Activated gamma-delta T cell treated with anti-CD3 and anti-CD28 coated beads, Interleukin-2, amount 50 U/mL, for 16 hours (primary cell): ENCODE measurements around the gene MACC1.
"Not testable (repeated sequence)": the region's sequence is repeated elsewhere in the genome, so short reads cannot be mapped to it uniquely, and the experiment has no call there.

Source experiments
- DNase-seq: peaks from one replicate; pipeline ENCODE4 v3.0.0-alpha.2; 2020; ENCODE audit warnings: low read depth

The MACC1 gene

DNA sequence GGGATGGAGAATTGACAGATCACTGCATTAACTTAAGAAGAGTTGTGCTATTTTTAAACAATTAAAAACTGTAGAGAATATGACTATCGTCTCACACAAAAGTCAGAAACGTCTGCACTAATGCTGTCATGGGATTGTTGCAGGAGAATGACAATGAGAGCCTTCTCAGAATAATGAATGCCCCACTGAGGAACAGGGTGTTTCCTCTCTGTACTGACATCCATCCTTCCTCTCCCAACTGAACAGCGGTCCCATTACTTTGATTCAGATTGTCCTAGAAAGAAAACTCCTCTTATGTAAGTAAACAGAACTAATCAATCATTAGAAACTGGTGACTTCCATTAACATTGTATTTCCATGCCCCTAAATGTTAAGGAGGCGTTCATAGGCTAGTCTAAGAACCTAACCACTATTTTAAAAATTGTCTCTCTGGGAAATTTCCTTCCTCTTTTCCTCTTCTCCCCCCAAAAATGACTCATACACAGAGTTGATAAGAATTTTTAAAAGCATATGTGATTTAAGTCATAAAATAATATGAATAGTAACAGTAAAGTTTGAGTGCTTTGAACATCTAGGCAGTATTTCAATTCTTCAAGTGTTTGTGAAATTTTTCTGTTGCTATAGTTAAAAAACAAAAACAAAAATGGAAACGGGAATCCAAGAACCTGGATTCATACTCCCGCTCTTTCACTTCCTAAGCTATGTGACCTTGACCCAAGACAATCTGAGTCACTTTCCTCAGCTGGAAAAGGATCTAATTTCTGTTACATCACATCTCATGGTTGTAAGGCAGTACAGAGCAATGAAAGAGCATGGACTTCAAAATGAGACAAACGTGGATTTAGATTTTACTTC is 12.7 kb upstream of the MACC1 start:
- DNase-seq, result no peak

DNA sequence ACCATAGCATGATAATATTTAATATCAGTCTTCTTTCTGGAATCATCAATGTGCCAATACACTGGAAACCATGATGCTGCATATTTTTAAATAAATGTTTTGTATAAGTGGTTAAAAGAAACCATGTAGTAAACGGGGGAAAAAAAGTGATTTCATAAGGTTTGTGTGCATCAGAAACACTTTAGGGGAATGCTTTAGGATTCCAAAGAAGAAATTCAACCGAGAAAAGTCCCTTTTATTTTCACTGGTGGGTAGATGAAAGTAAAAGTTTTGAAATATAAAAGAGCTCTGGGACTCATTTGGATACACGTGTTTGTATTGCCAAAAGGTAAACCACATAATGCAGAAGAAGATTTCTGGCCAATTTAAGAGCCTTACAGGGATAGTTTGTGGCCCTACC is 11.9 kb upstream of the MACC1 start:
- DNase-seq, result no peak

DNA sequence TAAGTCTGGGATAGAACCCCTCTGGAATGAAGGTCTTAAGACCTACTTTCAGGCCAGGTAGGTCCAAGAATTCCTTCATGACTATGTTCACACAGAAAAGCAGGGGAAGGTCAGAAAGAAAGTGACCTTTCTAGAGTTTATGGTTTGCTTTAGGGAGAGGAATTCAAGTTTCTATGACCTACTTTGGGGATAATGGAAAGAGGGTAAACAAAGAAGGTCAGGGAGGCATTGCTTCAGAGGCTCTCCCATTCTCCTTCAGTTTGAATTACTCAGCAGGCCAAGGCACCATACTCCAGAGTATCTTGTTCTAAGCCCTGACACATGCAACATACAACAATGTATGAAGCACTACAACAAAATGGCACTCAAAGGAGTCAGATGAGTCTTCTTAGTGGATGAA is 11.5 kb upstream of the MACC1 start:
- DNase-seq, result no peak

DNA sequence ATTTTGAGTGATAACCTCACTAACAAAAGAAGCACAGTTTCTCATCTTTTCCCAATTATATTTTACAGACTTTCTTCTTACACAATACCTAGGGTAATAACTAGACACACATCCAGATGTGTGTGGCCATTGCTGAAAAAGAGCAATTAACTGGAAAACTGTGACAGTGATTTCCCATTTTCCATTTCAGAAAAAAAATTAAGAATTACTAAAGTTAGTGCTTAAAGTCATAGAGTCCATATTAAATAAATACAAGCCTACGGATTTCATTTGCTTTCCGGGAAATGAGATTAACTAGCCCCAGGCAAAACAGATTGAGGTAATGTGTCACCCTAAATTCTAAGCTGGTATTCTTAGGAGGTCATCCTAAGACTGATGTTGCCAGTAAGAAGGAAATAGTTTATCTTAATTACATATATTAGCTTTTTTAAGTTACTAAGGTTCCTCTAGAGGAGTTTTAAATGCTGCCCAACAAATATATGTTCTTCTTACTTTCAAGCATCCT is 10.2 kb upstream of the MACC1 start:
- no peak for DNase-seq

DNA sequence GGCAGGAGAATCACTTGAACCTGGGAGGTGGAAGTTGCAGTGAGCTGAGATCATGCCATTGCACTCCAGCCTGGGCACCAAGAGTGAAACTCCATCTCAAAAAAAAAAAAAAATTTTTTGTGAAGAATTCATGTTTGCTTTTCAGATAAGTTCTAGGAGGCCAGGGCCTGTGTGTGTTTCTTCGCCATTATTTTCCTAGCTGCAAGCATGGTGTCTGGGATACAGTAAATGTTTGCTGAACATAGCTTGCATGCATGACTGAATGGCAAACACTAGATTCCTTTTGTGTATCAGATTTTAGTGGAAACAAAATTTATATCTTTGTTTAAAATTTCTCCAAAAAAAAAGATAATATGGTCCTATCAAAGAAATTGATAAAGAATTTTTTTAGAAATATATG is 9.7 kb upstream of the MACC1 start:
- DNase-seq, result no peak

DNA sequence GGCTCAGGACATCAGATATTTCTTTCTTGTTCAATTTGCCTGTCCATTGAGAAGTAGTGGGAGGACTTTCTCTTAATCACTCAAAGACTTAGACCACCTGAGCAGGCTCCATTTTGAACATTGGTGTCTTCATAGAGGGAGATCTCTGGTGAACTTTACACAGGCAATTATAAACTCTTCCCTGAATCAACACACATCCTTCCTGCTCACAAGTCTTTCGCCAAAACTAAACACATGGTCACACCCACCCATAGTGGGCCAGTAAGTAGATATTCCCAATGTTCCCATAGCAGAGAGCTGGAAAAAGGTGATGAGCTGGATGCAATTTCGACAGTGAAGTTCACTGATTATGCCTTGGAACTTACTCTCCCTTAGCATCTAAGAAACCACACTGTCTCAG is 8.2 kb upstream of the MACC1 start:
- DNase-seq, result no peak

DNA sequence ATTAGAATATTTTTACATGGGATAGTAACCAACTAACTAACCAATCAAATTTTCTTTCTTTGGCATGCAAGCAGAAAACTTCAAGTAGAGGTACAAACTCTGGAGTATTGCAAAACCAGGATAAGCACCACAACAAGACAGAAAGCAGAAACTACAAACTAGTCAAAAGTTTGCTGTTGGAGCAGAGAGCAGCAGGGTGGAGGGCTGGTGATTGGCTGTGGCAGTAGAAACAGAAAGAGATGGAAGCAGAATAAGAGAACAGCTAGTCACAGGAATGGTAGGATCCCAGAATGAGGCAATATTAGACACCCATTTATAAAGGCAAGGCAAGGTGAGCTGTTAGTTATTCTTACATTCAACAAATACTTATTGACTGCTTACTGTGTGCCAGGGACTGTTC is 6.8 kb upstream of the MACC1 start:
- DNase-seq, result no peak

DNA sequence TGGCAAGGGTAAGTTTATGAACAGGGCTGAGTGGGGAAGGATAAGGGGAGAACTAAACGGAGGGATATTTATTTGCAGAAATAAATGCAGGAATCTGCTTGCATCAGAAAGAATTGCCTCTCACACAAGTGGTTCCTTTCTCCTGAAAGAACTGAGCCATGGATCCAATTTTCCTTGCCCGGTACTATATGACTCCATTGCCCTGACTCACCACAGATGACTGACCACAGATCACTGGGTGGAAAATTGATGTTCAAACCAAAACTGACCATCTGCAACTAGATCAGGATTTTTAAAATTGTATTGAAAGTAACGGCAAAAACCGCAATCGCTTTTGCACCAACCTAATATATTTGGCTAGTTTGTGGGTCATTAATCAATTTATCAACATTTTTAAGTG is 6.2 kb upstream of the MACC1 start:
- no peak for DNase-seq

DNA sequence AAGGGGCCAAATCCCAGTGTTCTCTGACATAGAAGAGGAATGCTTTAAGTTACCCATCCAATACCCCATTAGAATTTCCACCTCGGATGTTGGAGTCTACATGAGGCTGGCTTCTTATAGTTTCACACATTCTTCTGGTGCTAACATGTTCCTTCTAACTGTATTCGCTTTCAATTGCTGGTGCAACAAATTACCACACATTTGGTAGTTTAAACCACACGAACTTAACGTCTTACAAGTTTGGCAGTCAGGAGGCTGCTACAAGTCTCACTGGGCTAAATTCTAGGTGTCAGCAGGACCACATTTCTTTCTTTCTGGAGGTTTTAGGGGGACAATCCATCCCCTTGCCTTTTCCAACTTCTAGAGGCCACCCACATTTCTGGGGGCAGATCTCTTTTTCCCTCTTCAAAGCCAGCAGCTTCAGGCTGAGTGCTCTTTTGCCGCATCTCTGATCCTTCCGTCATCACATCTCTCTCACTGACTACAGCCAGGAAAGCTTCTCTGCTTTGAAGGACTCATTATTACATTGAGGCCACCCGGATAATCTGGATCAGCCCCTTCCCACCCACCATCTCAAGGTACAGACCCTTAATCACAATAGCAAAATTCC is 5.1 kb upstream of the MACC1 start:
- no peak for DNase-seq

DNA sequence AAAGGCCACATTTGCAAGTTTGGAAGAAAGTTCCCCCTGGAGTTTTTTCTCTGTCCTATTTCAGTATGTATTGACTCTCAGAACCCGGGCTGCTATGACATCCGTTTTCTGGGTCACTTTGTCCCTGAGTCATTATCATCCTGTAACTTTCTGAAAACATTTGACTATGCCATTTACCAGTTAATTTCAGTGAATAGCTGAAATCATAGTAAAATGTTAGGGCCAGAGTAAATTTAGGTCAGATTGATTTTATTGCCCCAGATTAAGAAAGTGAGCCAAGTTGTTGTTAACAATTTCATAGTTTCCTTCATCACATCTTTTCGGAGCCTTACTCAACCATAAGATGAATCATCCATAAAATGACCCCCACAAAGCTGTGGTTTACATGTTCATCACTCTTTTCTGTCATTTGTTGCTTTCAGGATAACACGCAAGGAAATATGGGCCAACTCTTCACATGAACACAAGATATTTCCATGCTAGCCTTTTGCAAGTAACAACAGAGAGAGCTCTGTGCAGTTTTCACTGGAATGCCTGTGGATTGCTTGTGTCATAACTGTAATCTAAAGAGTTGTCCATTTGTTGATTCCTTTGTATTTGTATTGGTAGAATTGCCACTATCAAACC is 3.9 kb upstream of the MACC1 start:
- DNase-seq, result no peak

DNA sequence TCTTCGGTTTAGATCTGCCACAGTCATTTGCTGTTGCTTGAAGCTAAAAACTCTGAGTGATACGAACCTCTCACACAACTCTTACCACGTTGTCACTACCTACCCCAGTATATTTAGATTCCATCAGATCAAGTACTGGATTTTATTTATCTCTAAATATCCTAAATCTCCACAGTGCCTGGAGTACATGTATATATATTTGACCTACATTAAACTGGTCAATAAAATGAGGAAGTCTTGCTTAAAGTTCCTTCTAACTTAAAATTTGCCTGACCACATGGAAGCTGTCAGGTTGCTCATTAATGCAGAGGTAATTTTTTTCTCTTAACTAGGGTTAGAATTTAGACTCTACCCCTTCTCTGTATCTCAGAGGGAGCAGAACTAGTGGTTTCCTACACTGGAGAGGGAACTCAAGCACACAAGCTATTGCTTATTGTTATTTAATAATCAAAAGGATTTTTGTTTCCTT is 3.1 kb upstream of the MACC1 start:
- no peak for DNase-seq

DNA sequence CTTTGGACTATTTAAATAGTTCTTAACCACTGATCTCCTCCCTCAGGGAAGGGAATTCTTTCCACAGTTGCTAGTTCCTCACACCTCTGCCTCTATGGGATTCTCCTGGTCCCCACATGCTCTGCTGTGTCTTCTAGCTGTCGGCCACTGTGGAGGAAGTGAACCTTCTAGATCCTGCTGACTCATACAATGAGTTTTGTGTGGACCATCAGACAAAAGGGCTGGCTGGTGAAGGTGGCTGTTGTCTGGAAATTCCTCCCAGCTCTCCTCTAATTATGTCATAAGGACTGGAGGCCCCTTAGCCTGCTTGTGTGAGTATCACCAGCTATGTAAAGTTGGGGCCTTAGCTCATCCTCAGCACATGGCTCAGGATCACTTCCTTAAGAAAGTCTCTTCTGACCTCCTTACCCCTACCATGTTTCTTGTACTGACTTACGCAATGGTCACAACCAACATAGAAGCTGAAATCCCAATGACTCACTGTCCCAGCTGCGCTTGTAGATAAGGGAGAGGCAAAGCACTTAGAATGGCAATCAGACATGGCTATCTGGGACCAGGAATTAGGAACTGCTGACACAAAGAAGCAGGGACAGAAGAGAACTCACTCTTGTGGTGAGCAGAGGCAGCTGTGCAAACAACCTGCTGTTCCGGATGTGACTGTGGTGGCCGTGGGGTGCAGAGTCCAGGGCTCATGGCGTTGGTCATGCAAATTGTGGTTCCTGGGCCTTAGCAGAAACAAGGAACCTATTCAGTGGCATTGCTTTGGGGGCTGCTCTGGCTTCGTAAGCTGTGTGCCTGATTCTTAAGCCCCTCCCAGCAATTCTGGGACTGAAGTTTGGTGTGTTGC is 2.5 kb upstream of the MACC1 start:
- no peak for DNase-seq

DNA sequence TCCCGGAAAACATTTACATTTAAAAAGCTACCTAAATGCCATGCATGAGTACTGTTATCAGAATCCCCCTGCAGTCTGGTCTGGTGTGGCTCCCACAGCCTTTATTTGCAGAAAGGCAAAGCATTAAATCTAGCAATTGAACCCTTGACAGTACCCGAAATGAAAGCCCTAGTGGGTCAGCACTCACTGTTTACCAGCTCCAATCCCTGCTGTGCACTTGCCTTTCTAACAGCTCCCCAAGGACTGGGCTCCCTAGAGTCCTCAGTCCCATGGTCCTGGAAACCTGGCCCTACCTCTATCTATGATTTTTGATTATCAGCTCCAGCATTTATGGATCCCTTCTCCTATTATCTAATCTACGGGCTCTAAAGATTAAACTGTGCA is 1.9 kb upstream of the MACC1 start:
- DNase-seq, result no peak

DNA sequence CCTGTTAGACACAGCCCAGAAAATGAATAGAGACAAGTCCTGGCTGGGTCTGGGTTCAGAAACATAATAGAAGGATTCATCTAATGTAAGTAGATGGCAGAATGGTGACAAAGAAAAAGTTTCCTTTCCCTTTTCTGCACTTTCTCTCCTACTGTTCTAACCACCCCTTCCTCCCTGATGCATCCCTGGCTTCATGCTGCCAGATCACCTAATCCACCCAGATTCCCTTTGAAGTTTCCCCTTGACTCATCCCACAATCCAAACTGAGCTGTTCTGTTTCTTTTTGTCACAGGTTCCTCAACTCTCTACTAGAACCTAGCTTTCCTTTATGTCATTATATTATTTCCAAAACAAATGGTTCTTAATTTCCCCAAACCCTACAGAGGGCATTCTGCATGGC is 1.1 kb upstream of the MACC1 start:
- DNase-seq, result no peak

DNA sequence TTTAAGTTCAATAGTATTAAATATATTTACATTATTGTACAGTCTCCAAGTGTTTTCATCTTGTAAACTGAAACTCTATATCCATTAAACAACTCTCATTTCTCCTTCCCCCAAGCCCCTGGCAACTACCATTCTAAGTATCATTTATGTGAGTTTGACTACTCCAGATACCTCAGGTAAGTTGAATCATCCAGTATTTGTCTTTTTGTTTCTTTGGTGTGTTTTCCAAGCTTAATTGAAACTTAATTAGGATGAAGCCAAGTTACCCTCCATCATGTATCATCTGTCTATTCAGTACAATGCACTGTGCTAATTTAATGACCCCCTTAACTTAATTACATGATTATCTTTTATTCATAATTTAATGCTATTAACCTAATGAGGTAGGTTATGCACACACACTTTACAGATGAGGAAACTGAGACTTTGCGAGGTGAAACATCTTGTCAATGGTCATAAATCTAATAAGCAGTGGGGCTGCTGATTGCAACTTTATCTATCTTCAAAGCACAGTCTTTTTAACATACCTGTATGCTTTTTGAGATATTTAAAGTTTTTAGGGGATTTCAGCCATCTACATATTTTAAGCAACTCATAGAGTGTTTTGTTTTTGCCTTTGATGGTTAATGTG is 663 bp downstream of the MACC1 start:
- DNase-seq, result no peak

DNA sequence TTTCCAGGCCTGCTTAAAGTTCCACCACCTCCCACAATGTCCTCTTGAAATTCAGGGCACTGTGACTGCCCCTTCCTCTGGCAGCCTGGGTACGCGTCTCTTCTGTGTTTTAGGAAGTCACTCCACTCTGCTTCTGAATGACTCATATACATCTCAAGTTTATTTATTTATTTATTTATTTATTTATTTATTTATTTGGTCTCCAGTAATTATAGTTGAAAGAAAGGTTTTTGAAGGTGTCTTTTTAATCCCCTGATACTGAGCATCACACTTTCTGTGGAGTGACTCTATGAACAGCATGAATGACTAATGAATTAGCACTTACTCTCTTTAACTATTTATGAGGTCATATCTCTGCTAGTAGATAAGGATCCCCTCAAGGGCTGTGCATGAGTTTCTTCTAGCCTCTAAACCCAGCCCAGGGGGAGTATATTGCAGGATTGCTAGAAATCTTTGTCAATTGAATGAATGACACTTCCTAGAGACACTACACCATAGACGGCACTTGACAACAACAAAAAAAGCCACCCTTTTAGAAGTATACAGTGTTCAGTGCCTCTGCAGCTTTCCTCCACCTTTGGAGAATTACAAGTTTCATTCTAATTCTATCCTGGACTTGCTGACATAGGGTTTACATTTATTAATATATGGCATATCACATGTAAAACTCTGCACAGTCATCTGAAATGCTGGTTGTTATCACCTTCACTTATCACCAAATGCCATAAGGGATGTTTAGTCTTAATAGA is 2.1 kb downstream of the MACC1 start:
- no peak for DNase-seq

DNA sequence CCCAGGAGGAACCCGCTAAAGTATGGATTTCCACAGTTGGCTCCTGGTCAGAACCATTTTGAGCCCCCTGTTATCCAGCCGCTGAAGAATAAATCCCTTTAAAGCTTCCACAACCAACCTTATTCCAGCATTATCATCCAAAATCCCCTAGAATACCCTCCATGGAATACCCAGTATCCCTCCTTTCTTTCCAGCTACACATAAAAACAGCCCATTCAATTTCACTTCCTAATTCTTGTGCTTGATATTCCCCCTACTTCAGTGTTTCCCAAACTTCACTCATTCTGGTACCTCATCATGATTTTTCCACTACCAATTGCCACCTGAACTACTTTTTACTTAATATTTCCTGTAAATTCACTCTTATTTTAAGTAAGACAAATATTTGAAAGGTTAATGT is 3.1 kb downstream of the MACC1 start:
- DNase-seq, result no peak

DNA sequence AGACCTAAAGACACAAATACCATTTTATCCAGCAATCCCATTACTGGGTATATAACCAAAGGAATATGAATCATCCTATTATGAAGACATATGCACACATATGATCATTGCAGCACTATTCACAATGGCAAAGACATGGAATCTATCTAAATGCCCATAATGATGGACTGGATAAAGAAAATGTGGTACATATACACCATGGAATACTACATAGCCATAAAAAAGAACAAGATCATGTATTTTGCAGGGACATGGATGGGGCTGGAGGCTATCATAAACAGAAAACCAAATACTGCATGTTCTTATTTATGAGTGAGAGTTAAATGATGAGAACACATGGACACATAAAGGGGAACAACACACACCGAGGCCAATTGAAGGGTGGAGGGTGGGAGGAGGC is 3.8 kb downstream of the MACC1 start:
- DNase-seq, result no peak

DNA sequence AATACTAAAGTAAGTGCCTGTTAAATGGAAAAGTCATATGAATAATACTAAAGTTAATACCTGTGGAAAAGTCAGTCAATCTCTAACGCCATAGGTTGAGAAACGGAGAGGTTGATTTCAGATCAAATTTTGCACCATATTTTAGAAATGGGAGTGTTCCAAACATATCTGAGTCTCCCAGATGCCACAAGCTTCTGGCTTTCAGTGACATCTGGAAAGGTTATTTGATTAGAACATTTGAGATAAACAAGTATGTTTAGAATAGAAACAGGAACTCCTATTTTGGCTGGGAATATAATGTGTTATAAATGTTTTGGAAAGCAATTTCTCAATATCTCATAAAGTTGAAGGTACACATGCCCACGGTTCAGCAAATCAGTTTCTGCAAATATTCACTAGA is 5.8 kb downstream of the MACC1 start:
- no peak for DNase-seq

DNA sequence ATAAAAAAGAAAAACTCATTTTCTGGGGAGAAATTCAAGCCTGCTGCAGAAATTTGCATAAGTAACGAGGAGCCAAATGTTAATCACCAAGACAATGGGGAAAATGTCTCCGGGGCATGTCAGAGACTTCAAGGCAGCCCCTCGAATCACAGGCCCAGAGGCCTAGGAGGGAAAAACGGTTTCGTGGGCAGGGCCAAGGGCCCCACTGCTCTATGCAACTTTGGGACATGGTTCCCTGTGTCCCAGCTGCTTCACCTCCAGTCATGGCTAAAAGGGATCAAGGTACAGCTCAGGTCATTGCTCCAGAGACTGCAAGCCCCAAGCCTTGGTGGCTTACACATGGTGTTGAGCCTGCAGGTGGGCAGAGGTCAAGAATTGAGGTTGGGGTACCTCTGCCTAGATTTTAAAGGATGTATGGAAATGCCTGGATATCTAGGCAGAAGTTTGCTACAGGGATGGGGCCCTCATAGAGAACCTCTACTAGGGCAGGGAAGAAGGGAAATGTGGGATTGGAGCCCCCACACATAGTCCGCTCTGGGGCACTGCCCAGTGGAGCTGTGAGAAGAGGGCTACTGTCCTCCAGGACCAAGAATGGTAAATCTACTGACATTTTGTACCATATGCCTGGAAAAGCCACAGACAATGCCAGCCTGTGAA is 8.4 kb downstream of the MACC1 start:
- no peak for DNase-seq

DNA sequence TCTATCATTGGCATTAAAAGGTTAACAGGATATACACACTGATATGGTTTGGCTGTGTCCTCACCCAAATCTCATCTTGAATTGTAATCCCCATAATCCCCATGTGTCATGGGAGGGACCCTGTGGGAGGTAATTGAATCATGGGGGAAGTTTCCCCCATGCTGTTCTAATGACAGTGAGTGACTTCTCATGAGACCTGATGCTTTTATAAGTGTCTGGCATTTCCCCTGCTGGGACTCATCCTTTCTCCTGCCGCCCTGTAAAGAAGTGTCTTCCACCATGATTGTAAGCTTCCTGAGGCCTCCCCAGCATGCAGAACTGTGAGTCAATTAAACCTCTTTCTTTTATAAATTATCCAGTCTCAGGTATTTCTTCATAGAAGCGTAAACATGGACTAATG is 9.4 kb downstream of the MACC1 start:
- DNase-seq, result not testable (repeated sequence)
